ENCODE measurements around the gene ABCA12. TPM values are rescaled to one million over a fixed set of nuclear protein-coding genes. Genes with fewer than 3 reads are reported as not detected.

ABCA12 gene
- polyA plus RNA-seq, 1 of the 3 experiments (the other 2 are of a cell fraction), result 0.07 TPM

GRCh38 chr2:214896274-214896673, 242.2 kb downstream of the ABCA12 start:
- Histone ChIP-seq H3K4me2 (no peak overlapping the region), H3K4me3 (ENCODE audit: low read depth in 2 of 2, low read length in 1 of 2) (no peak overlapping the region), H3K9me3 (no peaks in the 10 kb centered on the region), H3K9ac (no peak overlapping the region), H3F3A (replicated peaks; ENCODE audit: insufficient read depth) (no peaks in the 10 kb centered on the region), H4K20me1 (ENCODE audit: insufficient read depth) (no peaks in the 10 kb centered on the region), H3K27ac (ENCODE audit: low read depth in 2 of 2, low read length in 1 of 2) (no peak overlapping the region), H3K36me3 (replicated peaks in 1 of 2; ENCODE audit: control insufficient read depth in 1 of 2, insufficient read depth in 2 of 2, low read length in 1 of 2) (no peaks in the 10 kb centered on the region), H3K79me2 (ENCODE audit: insufficient read depth) (no peaks in the 10 kb centered on the region), H3K27me3 (ENCODE audit: insufficient read depth) (no peaks in the 10 kb centered on the region), H3K4me1 (ENCODE audit: control insufficient read depth in 1 of 2, insufficient read depth in 2 of 2, low read depth in 1 of 2, low read length in 1 of 2) (no peaks in the 10 kb centered on the region), H3K9me2 (no peaks in the 10 kb centered on the region), H2AFZ (ENCODE audit: low read depth) (no peak overlapping the region)
- WGBS (ENCODE audit: low lambda C conversion rate), result 60% methylated on average over 1 of the region's 1 CpG
- ChIA-PET CTCF (no interaction called here), POLR2A (no interaction called here)
- no peak for DNase-seq
- TF ChIP-seq TAF1 (IDR thresholded peaks at IDR 0.05; ENCODE audit: borderline replicate concordance, low read depth, low read length), result no peak
- no peak for TF ChIP-seq GABPA (IDR thresholded peaks at IDR 0.05; ENCODE audit: low read depth)
- TF ChIP-seq USF2 (IDR thresholded peaks at IDR 0.05; ENCODE audit: borderline replicate concordance, low read depth, low read length), result no peak
- no peak for TF ChIP-seq TCF12 (IDR thresholded peaks at IDR 0.05)
- TF ChIP-seq REST (IDR thresholded peaks at IDR 0.05; ENCODE audit: low read depth, low read length), result no peak
- TF ChIP-seq JUND (IDR thresholded peaks at IDR 0.05), result no peak
- TF ChIP-seq FOXM1 (IDR thresholded peaks at IDR 0.05; ENCODE audit: low read depth), result no peak
- TF ChIP-seq EP300 (IDR thresholded peaks at IDR 0.05; ENCODE audit: borderline replicate concordance in 1 of 2, low read depth in 1 of 2, low read length in 1 of 2), result no peak
- no peak for TF ChIP-seq MAX (IDR thresholded peaks at IDR 0.05; ENCODE audit: low read depth)
- TF ChIP-seq RAD21 (IDR thresholded peaks at IDR 0.05; ENCODE audit: low read length), result no peak
- TF ChIP-seq ZBTB33 (IDR thresholded peaks at IDR 0.05; ENCODE audit: borderline replicate concordance, low read depth), result no peak
- TF ChIP-seq MXI1 (IDR thresholded peaks at IDR 0.05; ENCODE audit: low read depth, low read length), result no peak
- TF ChIP-seq CHD2 (IDR thresholded peaks at IDR 0.05; ENCODE audit: low read length, partially characterized antibody), result no peak
- no peak for TF ChIP-seq TEAD4 (IDR thresholded peaks at IDR 0.05; ENCODE audit: borderline replicate concordance, insufficient read depth)
- TF ChIP-seq NFIC (IDR thresholded peaks at IDR 0.05; ENCODE audit: borderline replicate concordance), result no peak
